Measurements from ENCODE around the gene GOLM1. TPM values are rescaled to one million over a fixed set of nuclear protein-coding genes. Genes with fewer than 3 reads are reported as not detected.

Gene GOLM1
- total RNA-seq, 1 experiment from 2014 or later = 71.6 TPM

GRCh38 chr9:85995599-85995998, 103.8 kb downstream of the GOLM1 start:
- Histone ChIP-seq H2BK15ac (ENCODE audit: low read depth, low read length) (no peak overlapping the region), H3K18ac (ENCODE audit: insufficient read length, low read depth, low read length) (no peak overlapping the region), H3K4me1 (ENCODE audit: insufficient read depth, low read length) (no peaks in the 10 kb centered on the region), H3K4me2 (ENCODE audit: insufficient read depth, insufficient read length, low read length) (no peak overlapping the region), H2BK120ac (ENCODE audit: low read depth, low read length, poor library complexity, severe bottlenecking) (no peak overlapping the region), H4K20me1 (ENCODE audit: control insufficient read depth, insufficient read depth, insufficient read length) (no peaks in the 10 kb centered on the region), H3K56ac (ENCODE audit: insufficient read length, low read depth, low read length) (no peak overlapping the region), H3T11ph (ENCODE audit: low read length) (no peak overlapping the region), H2BK20ac (ENCODE audit: low read depth, low read length, poor library complexity, severe bottlenecking) (no peak overlapping the region), H3K4ac (ENCODE audit: low read depth, low read length) (no peak overlapping the region), H2BK12ac (ENCODE audit: insufficient read length, low read depth, low read length) (no peak overlapping the region), H3K23ac (ENCODE audit: insufficient read length, low read depth, low read length) (no peak overlapping the region), H3K9me3 (ENCODE audit: control insufficient read depth, low read depth, low read length) (no peaks in the 10 kb centered on the region), H2AK5ac (ENCODE audit: insufficient read length, low read length) (no peak overlapping the region), H3K27ac (ENCODE audit: insufficient read length, low read depth, low read length) (no peak overlapping the region), H3K14ac (ENCODE audit: insufficient read depth, low read length) (no peak overlapping the region), H3K9ac (ENCODE audit: extremely low read depth, insufficient read length, low read length) (no peak overlapping the region), H3K27me3 (ENCODE audit: insufficient read depth, low read length) (no peaks in the 10 kb centered on the region; the same call in 1 of the 2 replicates), H2AFZ (ENCODE audit: low read length) (no peak overlapping the region), H4K5ac (ENCODE audit: insufficient read length, low read depth, low read length) (no peak overlapping the region), H3K79me2 (ENCODE audit: insufficient read depth, low read length) (no peaks in the 10 kb centered on the region), H4K8ac (replicated peaks; ENCODE audit: insufficient read length, low read depth, low read length) (no peak overlapping the region), H2BK5ac (ENCODE audit: insufficient read length, low read length) (no peak overlapping the region), H3K23me2 (ENCODE audit: insufficient read length, low read depth, low read length, poor library complexity, severe bottlenecking) (no peaks in the 10 kb centered on the region), H3K79me1 (ENCODE audit: insufficient read depth, low read depth, low read length, poor library complexity, severe bottlenecking) (no peaks in the 10 kb centered on the region), H4K91ac (ENCODE audit: insufficient read length, low read depth, low read length) (no peak overlapping the region)
- DNase-seq = no peak
- Mint-ChIP-seq H3K4me3 (no peak overlapping the region), H3K4me1 (no peaks in the 10 kb centered on the region), H3K9me3 (no peaks in the 10 kb centered on the region; a peak in 1 of 5 replicates), H3K36me3 (ENCODE audit: insufficient read depth in 1 of 3, low read depth in 3 of 3) (peaks cover 19 to 62% (median 48%) of the 10 kb centered on the region in 3 experiments), H3K27me3 (ENCODE audit: low read depth) (no peaks in the 10 kb centered on the region), H3K27ac (no peak overlapping the region)
- WGBS (ENCODE audit: extremely low coverage, insufficient read length, low lambda C conversion rate) = no CpG with 5 or more reads among the region's 1 CpG
- TF ChIP-seq CTCF (conservative IDR thresholded peaks at IDR 0.05) = no peak

Data from H9 (cell line).